MCF 10A (cell line): ENCODE data around the gene PDZRN3. TPM values are rescaled to one million over a fixed set of nuclear protein-coding genes. Genes with fewer than 3 reads are reported as not detected.

Experiments
- BruUV-seq: library from RNA; stranded (reverse); fragments of 400-500 nt; replicated peaks from 2 replicates; lab custom pipeline; 2021; lab: Mats Ljungman, UMichigan
- CTCF ChIA-PET: fragments of 300-600 bp; sonication (Branson Sonifier 250); formaldehyde crosslinking; extraction: SDS; loops from one replicate; lab custom pipeline; 2021; ENCODE audit warnings: antibody characterized with exemption, inconsistent platforms; lab: Yijun Ruan, JAX
- POLR2A ChIA-PET: fragments of 300-600, 350-650 bp; sonication (Branson Sonifier 250); formaldehyde crosslinking; extraction: SDS; loops from one replicate; lab custom pipeline; 2020; ENCODE audit warnings: antibody characterized with exemption, inconsistent platforms; lab: Yijun Ruan, JAX
- DNase-seq: peaks from one replicate; pipeline ENCODE4 v3.0.0-alpha.2; 2018; ENCODE audit not compliant: unreplicated experiment
- H3K27ac Mint-ChIP-seq: one replicate; pipeline ENCODE4 v1.8.0; 2022; ENCODE audit warnings: mild to moderate bottlenecking, low read depth, mixed read lengths; ENCODE audit not compliant: unreplicated experiment
- H3K27me3 Mint-ChIP-seq: one replicate; pipeline ENCODE4 v1.8.0; 2022; ENCODE audit warnings: mixed read lengths; ENCODE audit not compliant: insufficient read depth, unreplicated experiment
- H3K36me3 Mint-ChIP-seq: one replicate; pipeline ENCODE4 v1.8.0; 2022; ENCODE audit warnings: mild to moderate bottlenecking, moderate library complexity, mixed read lengths; ENCODE audit not compliant: insufficient read depth, unreplicated experiment
- H3K4me1 Mint-ChIP-seq: one replicate; pipeline ENCODE4 v1.8.0; 2022; ENCODE audit warnings: mixed read lengths; ENCODE audit not compliant: insufficient read depth, unreplicated experiment
- H3K4me3 Mint-ChIP-seq: one replicate; pipeline ENCODE4 v1.8.0; 2022; ENCODE audit warnings: mild to moderate bottlenecking, moderate library complexity, mixed read lengths; ENCODE audit not compliant: unreplicated experiment
- H3K9me3 Mint-ChIP-seq: one replicate; pipeline ENCODE4 v1.8.0; 2022; ENCODE audit warnings: mixed read lengths; ENCODE audit not compliant: unreplicated experiment
- intact Hi-C: fragments of 100-400 bp; cut with micrococcal nuclease; formaldehyde crosslinking; loops from 2 replicates; pipeline ENCODE4 v1.14.1; 2022
- total RNA-seq: library from RNA; stranded (reverse); gene quantifications from 2 replicates; pipeline ENCODE4 v1.2.3, GENCODE V29; 2022
- TF ChIP-seq, protein P1 (sequence below): fragments of 200-600 bp; IDR thresholded peaks from one replicate; pipeline ENCODE4 v1.8.0; 2022; ENCODE audit warnings: antibody characterized with exemption, mild to moderate bottlenecking; ENCODE audit not compliant: unreplicated experiment

The PDZRN3 gene
- total RNA-seq, 1 experiment from 2014 or later = not detected

DNA sequence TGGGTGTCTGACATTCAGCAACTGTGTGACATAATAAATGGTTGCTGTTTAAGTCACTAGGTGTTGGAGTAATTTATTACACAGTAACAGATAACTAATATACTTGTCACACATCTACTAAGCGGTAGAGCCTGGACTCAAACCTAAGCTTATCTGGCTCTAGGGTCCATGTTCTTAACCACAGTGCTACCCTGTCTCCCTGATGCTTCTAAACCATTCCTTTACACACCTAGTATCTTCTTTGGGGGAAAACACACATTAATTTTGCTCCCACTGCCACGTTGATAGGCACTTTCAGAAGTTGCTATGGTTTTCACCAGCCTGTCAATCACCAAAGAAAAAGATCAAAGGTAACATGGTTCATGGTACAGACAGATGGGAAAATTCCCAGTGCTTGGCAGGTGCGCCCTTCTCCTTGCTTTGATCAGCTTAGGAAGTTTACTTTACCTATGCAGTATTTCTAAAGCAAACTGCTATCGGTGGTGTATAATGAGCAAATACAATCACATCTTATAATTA is 150.8 kb downstream of the PDZRN3 start:
- ChIA-PET CTCF (interaction anchor here (0.6 to 1.2 kb wide), 2 partner anchors 10 to 27 kb away, joined by 3 read pairs; no protein-coding TSS in a partner anchor), POLR2A (no interaction called here)
- H3K4me3 Mint-ChIP-seq = no peak overlapping the region
- TF ChIP-seq, protein P1, sequence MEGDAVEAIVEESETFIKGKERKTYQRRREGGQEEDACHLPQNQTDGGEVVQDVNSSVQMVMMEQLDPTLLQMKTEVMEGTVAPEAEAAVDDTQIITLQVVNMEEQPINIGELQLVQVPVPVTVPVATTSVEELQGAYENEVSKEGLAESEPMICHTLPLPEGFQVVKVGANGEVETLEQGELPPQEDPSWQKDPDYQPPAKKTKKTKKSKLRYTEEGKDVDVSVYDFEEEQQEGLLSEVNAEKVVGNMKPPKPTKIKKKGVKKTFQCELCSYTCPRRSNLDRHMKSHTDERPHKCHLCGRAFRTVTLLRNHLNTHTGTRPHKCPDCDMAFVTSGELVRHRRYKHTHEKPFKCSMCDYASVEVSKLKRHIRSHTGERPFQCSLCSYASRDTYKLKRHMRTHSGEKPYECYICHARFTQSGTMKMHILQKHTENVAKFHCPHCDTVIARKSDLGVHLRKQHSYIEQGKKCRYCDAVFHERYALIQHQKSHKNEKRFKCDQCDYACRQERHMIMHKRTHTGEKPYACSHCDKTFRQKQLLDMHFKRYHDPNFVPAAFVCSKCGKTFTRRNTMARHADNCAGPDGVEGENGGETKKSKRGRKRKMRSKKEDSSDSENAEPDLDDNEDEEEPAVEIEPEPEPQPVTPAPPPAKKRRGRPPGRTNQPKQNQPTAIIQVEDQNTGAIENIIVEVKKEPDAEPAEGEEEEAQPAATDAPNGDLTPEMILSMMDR = no peak
- no peak overlapping the region for H3K27ac Mint-ChIP-seq
- H3K36me3 Mint-ChIP-seq = no peaks in the 10 kb centered on the region
- BruUV-seq = no TSS peak
- no peak for DNase-seq
- no peaks in the 10 kb centered on the region for H3K9me3 Mint-ChIP-seq
- no peaks in the 10 kb centered on the region for H3K27me3 Mint-ChIP-seq
- intact Hi-C loops = no loop called here
- no peaks in the 10 kb centered on the region for H3K4me1 Mint-ChIP-seq

DNA sequence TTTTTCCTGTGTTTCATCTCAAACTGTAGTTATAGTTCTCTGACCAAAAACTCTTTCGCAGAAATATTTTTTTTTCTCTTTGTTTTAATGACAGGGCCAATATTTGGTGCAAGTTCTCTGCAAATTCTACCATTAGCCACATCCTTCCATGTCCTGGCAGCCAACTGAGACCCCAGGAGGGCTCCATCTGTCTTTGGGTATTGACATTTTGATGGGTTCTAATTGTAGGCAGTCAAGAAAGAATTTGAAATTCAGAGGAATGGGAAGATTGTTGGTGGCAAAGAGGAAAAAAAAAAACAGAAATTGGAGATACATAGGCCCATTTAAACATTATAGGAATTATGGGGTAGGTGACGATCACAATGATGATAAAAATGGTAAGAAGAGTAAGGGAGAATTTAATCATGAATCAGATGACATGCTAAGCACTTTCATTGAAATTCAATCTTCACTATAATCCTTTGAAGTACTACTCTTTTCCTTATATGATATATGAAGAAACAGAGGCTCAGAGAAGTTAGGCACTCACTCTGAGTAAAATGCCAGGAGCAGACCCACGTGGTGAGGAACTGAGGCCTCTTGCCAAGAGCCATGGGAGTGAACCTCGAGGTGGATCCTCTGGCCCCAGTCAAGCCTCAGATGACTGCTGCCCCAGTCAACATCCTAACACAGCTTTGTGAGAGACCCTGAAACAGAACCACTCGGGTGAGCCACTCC is 151.4 kb downstream of the PDZRN3 start:
- H3K36me3 Mint-ChIP-seq = no peaks in the 10 kb centered on the region
- no peaks in the 10 kb centered on the region for H3K9me3 Mint-ChIP-seq
- no peak overlapping the region for H3K4me3 Mint-ChIP-seq
- ChIA-PET CTCF (interaction anchor here (1.4 kb wide), 1 partner anchor 34 kb away, joined by 6 read pairs; no protein-coding TSS in a partner anchor), POLR2A (no interaction called here)
- TF ChIP-seq, protein P1 = no peak
- no TSS peak for BruUV-seq
- no peaks in the 10 kb centered on the region for H3K27me3 Mint-ChIP-seq
- no peak overlapping the region for H3K27ac Mint-ChIP-seq
- intact Hi-C loops = no loop called here
- DNase-seq = no peak
- H3K4me1 Mint-ChIP-seq = no peaks in the 10 kb centered on the region

DNA sequence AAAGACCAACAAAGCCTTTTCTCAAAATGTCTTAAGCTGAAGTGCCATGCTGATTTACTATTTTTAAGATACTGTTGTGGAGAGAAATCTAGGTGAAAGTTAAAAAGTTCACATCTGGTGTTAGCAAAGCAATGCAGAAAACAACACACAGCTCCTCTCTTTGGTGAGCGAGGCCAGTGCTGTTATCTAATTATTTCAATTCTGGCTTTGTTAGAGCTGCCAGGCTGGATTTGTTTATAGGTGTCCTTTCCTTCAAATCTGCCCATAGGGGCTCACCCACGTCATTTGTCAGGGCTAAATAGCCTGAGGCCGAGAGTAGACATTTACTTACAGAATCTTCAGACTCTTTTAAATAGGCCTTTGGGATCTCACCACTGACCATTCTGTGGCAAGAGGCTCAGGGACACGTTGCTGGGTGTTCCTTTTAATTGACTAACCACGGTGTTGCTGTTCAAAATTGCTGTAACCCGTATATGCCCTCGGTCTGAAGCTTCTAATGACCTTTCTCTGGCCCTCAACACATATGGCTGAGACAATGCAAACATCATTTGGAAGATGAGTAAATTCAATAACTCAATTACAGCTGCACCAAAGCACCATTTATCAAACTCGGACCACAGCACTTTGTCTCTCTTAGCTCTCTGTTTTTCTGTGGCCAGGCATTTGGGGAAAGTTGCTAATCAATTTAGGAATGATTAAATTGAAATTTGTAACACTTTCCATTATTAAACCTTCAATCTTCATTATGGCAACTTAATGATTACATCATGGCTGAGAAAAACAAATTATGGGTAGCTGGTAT is 152.6 kb downstream of the PDZRN3 start:
- Mint-ChIP-seq H3K36me3 (no peaks in the 10 kb centered on the region), H3K27ac (no peak overlapping the region), H3K27me3 (peaks cover 8% of the 10 kb centered on the region), H3K9me3 (no peaks in the 10 kb centered on the region), H3K4me1 (no peaks in the 10 kb centered on the region), H3K4me3 (no peak overlapping the region)
- intact Hi-C loops = no loop called here
- DNase-seq = no peak
- TF ChIP-seq, protein P1 = no peak
- CTCF ChIA-PET = interaction anchor here (0.5 to 1.4 kb wide), 4 partner anchors 16 to 784 kb away, joined by 3 to 6 read pairs (median 3); no protein-coding TSS in a partner anchor
- POLR2A ChIA-PET = interaction anchor here (0.6 kb wide), 1 partner anchor 14 kb away, joined by 3 read pairs; no protein-coding TSS in a partner anchor
- no TSS peak for BruUV-seq

DNA sequence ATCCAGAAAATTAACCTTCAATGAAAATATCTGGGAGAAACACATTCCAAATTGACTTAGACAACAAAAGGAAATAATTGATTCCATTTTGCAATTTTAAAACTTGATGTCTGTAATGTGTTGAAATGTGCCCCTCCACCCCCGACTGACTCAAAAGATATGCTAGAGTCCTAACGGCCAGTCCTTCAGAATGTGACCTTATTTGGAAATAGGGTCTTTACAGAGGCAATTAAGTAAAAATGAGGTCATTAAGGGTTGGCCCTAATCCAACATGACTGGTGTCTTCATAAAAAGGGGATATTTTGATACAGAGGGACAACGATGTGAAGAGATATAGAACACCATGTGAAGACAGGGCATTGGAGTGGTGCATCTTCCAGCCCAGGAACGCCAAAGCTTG is 153.9 kb downstream of the PDZRN3 start:
- DNase-seq = no peak
- no peaks in the 10 kb centered on the region for H3K9me3 Mint-ChIP-seq
- H3K27me3 Mint-ChIP-seq = peaks cover 12% of the 10 kb centered on the region
- no peak overlapping the region for H3K4me3 Mint-ChIP-seq
- CTCF ChIA-PET = interaction anchor here (1.3 to 2.1 kb wide), 2 partner anchors 31 to 32 kb away, joined by 3 to 9 read pairs; no protein-coding TSS in a partner anchor
- BruUV-seq = no TSS peak
- no peak overlapping the region for H3K27ac Mint-ChIP-seq
- TF ChIP-seq, protein P1 = no peak
- POLR2A ChIA-PET = no interaction called here
- no peaks in the 10 kb centered on the region for H3K4me1 Mint-ChIP-seq
- no peaks in the 10 kb centered on the region for H3K36me3 Mint-ChIP-seq
- intact Hi-C loops = no loop called here
